GM21526 (cell line): Measurements from ENCODE around the gene TMC8.
"Not testable (repeated sequence)": the region's sequence is repeated elsewhere in the genome, so short reads cannot be mapped to it uniquely, and the experiment has no call there.

ENCODE experiments used
- ATAC-seq: cut with Tn5 transposase; IDR thresholded peaks from one replicate; pipeline ENCODE4 v1.9.1; 2021; ENCODE audit warnings: moderate library complexity; ENCODE audit not compliant: unreplicated experiment, low FRiP score

The TMC8 gene, protein sequence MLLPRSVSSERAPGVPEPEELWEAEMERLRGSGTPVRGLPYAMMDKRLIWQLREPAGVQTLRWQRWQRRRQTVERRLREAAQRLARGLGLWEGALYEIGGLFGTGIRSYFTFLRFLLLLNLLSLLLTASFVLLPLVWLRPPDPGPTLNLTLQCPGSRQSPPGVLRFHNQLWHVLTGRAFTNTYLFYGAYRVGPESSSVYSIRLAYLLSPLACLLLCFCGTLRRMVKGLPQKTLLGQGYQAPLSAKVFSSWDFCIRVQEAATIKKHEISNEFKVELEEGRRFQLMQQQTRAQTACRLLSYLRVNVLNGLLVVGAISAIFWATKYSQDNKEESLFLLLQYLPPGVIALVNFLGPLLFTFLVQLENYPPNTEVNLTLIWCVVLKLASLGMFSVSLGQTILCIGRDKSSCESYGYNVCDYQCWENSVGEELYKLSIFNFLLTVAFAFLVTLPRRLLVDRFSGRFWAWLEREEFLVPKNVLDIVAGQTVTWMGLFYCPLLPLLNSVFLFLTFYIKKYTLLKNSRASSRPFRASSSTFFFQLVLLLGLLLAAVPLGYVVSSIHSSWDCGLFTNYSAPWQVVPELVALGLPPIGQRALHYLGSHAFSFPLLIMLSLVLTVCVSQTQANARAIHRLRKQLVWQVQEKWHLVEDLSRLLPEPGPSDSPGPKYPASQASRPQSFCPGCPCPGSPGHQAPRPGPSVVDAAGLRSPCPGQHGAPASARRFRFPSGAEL

DNA sequence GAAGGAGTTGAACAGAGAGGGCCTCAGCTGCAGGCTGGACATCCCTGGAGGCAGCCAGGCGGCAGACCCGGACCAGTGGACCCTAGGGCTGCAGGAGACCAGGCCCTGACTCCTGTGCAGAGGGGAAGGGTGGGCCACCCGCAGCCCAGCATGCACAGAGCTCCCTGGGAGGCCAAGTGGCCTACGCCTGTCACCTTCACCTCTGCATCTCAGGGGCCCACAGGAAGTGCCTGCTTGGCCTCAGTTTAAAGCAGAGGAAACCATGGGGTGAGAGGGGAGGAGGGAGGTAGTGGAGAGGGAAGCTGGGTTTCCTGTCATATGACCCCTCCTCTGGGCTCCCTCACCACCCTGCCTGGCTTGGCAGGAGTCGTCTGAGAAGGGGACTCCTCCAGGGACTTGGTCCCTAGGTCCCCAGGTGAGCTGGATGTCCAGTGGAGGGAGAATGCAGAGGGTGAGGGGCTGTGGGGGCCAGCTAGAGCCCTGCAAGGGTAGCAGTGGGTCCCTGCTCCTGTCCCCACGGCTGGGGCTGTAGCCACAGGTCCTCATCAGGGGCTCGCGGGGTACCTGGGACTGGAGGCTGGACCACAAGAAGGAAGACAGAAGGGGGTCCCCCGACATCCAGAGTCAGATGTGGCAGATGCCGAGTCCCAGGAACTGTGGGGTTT, at the start of gene TMC8:
TMC8 (plus strand) TSS at position 335 of the 665 bp plus-strand sequence. CDS start 818 bp downstream, outside the sequence.
- ATAC-seq, result no peak

DNA sequence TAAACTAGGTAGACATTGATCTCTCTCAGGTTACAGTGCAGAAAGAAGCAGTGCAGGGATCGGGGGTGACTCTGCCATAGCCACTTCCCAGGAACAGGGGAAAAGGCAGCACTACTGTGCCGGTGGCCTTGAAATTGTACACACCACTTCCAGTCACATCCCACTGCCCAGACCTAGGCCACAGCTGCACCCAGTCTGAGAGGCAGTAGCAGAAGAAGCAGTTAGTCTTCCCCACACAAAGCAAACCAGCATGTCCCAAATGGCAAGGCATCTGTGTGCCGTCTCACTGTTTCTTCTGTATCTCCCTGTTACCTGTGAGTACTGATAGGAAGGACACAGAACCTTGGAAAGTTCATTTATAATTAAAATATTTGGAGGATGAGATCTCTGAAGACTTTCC, 49.0 kb upstream of the TMC8 start:
- no peak for ATAC-seq

DNA sequence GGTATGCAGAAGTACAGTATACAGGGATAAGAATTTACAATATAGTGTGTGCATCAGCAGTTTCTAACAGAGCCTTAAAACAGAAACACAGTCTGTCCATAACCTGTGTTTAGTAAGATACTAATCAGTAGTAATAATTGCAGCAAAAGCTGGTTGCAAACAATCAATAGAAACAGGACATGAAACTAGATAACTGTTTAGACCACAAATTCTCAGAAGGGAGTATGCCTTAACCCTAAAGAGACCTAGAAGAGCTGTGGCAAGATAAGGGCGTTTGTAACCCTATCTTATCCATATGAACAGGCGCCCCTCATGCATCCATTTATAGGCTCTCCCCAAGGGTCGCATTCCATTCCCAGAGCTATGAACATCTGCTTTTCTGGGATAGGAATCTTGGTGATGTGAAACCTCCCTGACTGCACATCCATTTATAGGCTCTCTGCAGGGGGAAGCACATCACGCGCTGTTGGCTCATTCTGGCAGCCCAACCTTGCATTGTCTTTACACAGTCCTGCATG, 48.2 kb upstream of the TMC8 start:
- not testable (repeated sequence) for ATAC-seq

DNA sequence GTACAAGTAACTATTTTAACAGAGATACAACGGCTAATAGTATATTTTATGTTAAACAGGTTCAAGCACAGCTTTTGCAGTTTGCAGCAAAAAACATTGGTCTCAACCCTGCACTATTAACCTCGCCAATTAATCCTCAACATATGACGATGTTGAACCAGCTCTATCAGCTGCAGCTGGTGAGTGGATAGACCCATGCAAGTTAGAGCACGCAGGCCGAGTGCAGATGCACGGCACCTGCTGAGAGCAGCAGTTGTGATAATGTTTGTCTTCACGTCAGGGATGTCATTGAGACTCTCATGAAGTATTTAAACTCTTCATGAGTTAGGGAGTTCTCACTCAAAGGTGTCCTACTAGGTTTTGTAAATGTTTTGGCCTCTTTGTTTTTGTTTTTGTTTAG, 47.6 kb upstream of the TMC8 start:
- ATAC-seq, result no peak

DNA sequence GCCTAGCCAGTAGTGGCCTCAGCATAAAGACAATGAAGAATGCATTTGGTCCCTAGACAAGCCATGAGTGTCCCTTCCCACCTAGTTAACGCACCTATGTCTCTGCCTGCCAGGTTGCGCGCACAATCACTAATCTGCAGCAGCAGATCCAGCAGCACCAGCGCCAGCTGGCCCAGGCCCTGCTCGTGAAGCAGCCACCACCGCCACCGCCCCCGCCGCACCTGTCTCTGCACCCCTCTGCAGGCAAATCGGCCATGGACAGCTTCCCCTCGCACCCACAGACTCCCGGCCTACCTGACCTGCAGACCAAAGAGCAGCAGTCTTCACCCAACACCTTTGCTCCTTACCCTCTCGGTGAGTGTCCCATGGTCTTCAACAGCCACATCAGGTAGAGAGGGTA, 43.8 kb upstream of the TMC8 start:
- ATAC-seq, result no peak

DNA sequence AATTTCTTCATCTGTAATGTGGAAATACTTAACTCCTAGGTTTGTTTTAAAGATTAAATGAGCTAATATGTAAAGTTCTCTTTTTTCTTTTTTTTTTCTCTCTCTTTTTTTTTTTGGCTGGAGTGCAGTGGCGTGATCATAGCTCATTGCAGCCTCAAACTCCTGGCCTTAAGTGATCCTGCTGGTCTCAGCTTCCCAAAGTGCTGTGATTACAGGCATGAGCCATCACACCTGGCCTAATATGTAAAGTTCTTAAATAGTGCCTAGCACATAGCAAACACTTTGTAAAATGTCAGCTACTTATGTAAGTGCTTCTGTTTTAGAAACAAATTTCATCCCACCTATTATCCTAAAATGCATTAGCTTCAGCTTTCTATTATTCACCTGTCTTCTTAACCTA, 42.0 kb upstream of the TMC8 start:
- no peak for ATAC-seq

DNA sequence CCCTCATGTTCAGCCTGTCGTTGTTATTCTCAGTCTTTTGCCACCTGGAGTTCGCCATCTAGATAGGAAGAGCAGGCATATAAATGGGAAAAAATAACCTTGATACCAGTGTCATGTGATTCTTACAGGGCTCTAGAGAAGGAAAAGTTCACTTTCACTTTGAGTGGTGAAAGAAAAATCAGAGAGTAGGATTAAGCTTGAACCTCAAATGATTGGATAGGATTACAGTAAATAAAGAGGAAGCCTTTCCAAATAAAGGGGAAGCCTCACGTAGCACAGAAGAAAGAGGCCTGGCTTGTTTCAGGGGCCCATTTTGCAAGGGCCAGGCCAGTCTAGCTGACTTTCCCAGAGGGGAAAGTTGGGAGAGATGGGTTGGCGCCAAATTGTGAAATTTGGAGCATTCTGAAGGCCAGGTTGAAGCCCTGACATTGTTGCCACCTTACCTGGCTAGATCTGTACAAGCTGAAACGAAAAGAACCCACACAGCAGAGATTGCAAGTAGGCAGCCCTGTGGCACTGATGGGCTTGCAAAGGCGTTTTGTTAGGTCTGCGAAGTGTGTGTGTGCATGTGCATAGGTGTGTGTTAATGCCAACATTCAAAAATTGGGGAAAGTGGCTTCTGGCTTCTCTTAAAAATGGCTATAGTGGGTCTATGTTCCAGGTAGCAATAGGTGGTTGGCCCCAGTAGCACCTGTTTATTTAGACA, 40.8 kb upstream of the TMC8 start:
- no peak for ATAC-seq

DNA sequence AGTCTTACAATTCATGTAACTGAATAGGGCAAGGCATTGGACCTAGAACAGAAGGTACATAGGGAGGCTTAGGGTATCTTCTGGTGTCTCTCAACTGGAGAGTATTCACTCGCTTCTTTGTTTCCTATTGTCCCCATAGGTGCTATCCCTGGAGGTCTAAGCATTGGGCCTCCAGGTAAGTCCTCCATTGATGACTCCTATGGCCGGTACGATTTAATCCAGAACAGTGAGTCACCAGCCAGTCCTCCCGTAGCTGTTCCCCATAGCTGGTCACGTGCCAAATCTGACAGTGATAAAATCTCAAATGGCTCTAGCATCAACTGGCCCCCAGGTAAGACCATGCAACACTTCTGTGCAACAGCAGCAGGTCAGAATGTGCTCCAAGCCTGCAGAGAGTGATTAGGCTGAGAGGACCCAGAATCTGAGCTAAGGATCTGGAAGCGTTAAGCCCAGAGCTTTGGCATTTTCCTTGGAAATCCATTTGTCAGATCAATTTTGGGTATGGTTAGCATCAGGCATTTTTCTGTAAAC, 37.7 kb upstream of the TMC8 start:
- no peak for ATAC-seq

DNA sequence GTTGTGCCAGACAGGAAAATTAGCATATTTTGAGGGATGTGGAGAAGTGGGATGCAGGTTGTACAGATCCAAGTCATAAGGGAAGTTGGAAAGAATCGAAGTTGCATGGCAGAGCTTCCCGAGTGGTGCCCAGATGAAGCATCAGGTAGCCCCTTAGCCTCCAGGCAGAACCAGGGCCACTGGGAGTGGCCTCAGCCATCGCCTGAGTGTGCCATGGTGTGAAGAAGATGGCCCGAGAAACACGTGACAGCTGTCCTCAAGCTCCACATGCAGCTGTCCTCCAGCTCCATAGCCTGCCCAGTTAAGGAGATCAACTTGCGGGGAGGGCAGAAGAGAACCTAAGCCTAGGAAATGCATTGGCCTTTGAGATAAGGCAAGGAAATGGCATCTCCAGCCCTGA, 35.5 kb upstream of the TMC8 start:
- ATAC-seq, result no peak

DNA sequence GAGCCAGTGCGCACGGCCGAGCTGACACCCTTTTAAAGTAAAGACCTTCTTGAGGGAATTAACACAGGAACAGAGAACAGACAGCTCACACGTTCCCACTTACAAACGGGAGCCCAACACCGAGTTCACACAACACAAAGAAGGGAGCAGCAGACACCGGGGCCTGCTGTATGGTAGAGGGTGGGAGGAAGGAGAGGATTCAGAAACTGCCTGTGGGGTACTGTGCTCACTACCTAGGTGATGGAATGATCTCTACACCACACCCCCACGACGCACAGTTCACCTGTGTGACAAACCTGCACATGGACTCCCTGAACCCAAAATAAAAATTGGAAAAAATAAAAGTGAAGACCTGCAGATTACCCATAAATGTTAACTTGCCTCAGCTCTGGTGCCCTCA, 34.5 kb upstream of the TMC8 start:
- no peak for ATAC-seq

DNA sequence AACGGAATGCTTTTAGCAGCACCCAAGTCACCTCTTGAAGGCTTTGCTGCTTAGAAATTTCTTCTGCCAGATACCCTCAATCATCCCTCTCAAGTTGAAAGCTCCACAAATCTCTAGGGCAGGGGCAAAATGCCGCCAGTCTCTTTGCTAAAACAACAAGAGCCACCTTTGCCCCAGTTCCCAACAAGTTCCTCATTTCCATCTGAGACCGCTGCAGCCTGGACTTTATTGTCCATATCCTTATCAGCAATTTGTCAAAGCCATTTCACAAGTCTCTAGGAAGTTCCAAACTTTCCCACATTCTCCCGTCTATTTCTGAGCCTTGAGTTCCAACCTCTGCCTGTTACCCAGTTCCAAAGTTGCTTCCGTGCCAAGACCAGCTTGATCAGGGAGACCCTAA, 29.5 kb upstream of the TMC8 start:
- no peak for ATAC-seq

DNA sequence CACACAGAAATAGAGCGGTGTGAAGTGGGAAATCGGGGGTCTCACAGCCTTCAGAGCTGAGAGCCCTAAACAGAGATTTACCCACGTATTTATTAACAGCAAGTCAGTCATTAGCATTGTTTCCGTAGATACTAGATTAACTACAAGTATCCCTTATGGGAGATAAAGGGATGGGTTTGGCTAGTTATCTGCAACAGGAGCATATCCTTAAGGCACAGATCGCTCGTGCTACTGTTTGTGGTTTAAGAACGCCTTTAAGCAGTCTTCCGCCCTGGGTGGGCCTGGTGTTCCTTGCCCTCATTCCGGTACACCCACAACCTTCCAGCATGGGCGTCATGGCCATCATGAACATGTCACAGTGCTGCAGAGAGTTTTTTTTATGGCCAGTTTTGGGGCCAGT, 29.0 kb upstream of the TMC8 start:
- no peak for ATAC-seq

DNA sequence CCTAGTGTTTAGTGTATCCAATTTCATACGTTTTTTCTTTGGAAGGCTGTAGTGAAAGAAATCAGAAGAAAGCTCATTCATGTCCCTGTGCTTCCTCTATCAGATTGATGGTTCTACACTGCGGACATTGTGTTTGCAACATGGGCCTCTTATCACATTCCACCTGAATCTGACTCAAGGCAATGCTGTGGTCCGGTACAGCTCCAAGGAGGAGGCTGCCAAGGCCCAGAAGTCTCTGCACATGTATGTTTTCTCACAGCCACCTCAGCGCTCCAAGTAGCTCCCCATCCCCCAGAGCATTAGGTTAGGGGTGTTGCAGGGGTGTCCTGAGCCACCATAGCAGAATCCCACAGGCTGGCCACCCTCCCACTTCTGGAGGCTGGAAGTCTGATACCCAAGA, 27.3 kb upstream of the TMC8 start:
- ATAC-seq, result no peak

DNA sequence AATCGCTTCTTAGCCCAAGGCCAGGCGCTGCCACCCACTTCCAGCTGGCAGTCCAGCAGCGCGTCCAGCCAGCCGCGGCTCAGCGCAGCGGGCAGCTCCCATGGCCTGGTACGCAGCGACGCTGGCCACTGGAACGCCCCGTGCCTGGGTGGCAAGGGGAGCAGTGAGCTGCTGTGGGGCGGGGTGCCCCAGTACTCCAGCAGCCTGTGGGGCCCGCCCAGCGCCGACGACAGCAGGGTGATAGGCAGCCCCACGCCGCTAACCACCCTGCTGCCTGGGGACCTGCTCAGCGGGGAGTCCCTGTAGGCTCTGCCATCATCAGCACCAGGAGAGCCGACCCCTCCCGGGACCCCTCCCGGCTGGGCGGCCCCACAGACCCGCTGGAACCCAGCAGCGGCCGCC, 26.0 kb upstream of the TMC8 start:
- ATAC-seq, result no peak

DNA sequence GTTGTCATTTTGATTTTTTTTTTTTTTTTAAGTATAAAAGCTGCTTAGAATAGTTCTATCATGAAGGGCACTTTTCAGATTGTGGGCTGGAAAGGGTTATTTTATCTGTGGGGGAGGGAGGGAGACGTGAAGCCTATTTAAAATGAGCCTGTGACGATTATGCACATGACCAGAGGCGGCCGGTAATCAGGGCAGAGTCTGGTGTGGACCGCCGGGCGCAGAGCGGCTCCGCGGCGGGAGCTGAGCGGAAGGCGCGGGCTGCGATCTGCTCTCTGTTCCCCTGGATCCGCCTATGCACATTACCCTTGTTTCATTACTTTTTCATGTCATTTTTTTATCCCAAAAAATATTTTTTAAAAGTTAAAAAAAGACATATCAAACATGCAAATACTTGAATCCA, 25.5 kb upstream of the TMC8 start:
- ATAC-seq, result no peak

DNA sequence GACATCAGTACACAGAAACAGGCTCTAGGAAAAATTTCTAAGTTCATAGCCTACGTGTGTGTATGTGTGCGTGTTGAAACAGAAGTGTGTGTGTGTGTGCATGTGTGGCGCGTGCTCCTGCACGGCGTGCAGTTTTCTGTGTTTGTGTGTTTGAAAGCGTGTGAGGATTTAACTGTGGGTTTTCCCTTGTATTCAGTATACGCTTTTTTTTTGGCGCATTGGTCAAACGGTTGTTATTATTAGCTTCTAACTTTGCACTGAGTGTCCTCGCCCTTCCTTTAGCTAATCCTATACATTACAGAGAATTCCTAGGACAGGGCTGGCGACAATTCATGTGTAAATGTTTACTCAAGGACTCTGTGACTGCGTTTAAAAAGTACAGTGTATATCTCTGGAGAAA, 25.0 kb upstream of the TMC8 start:
- ATAC-seq, result no peak

DNA sequence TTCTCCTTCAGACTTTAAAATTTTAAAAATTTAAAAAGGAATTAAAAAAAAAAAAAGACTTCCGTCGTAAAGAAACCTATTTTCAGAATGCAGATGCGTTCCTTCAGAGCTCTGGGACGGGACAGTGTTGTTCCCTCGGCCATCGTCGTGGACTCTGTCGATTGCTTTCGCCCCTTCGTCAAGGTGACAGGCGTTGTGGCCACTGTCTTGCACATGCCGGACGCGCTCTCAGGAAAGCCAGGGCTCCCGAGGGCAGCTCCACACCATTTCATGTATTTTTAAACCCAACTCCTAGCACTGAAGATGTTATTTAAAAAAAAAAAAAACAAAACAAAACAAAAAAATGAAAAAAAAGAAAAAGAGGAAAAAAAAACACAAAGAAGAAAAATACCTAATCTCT, 24.4 kb upstream of the TMC8 start:
- ATAC-seq, result no peak

DNA sequence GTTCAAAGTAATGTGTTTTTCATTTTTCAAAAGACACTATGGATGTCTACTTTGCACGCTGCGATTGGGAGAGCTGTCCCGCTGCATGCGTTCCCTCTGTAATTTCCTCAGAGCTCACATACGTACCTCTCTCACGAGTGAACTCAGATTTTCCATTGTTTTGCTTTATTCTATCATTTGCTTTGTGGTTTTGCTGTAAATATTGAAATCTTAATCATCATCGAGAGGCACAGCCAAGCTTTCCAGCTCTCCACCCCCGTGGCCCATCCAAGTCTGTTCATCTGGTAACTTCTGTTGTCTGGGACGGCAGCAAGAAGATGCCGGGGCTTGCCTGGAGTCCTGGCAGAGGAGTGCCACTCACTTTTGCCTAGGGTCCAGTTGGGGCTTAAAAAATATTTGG, 23.1 kb upstream of the TMC8 start:
- no peak for ATAC-seq

DNA sequence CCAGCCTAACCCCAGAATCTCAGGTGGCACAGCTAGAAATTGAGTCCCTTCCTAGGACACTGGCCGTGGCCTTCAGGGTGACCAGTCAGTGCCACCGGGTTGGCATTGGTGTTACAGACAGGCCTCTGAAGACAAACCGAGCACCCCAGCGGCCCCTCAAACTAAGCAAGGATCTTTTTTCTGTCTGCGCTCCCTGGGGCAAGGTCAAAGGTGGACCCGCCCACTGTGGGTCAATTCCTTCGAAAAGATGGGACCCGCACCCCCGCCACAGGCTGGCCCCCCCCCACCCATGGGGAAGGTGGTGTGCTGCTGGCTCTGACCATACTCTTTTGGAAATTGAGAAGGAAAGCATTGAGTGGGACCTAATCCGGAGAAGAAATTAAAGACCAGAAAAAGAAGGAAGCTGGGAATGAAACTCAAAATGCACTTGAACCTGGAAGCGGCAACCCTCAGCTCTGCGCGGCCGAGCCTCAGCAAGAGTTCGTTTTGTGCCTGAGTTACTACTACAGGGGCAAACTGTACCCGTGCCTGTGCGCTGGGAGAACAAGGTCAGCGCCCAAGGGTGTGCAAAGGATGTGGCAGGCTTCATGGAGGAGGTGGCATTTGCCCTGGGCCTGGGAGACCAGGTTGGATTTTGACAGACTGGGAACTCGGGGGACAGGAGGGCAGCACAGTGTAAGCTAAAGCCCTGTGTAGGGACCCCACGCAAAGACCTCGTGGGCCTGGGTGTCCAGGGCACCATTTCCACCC, 22.4 kb upstream of the TMC8 start:
- no peak for ATAC-seq
